Thyroid gland (tissue), 4 donors: Measurements from ENCODE around the gene DDR1. TPM values are rescaled to one million over a fixed set of nuclear protein-coding genes. Genes with fewer than 3 reads are reported as not detected.

Experiments
- DNase-seq, 2 donors: peaks; one replicate each; pipeline ENCODE4 v3.0.0-alpha.2; 2019
- H3K27ac ChIP-seq, 3 donors: fragments of 200-600 bp; sonication (generic); 1 replicate in 2 of 3; 2 replicates in 1 of 3; pipeline ENCODE4 v1.5.1; 2016 to 2019; ENCODE audit warnings: mild to moderate bottlenecking in 1 of 3, moderate library complexity in 1 of 3
- H3K27me3 ChIP-seq: fragments of 200-600 bp; sonication (generic); one replicate; pipeline ENCODE4 v1.5.1; 2019
- H3K36me3 ChIP-seq, 2 donors: fragments of 200-600 bp; sonication (generic); one replicate each; pipeline ENCODE4 v1.5.1; 2016 to 2019
- H3K4me1 ChIP-seq, 2 donors: fragments of 200-600 bp; sonication (generic); one replicate each; pipeline ENCODE4 v1.5.1; 2017 to 2019
- H3K4me3 ChIP-seq, 3 donors: fragments of 200-600 bp; sonication (generic); replicated peaks in 1 of 3; 1 replicate in 2 of 3; 2 replicates in 1 of 3; pipeline ENCODE4 v1.5.1; 2016; ENCODE audit warnings: mild to moderate bottlenecking in 1 of 3
- H3K9me3 ChIP-seq: fragments of 200-600 bp; sonication (generic); one replicate; pipeline ENCODE4 v1.5.1; 2017
- POLR2A ChIP-seq, 2 donors: fragments of 450-650 bp; IDR thresholded peaks; one replicate each; pipeline ENCODE4 v1.6.1; 2017; ENCODE audit warnings: antibody characterized with exemption in 2 of 2, mild to moderate bottlenecking in 2 of 2, moderate library complexity in 1 of 2
- WGBS, 2 donors: methylation state at CpG; one replicate each; pipeline ENCODE4 v1.1.5; 2017; 5-methylcytosine and 5-hydroxymethylcytosine counted together
- intact Hi-C: fragments of 100-400 bp; cut with DNase I; formaldehyde crosslinking; loops from one replicate; pipeline ENCODE4 v1.15.1; 2023
- total RNA-seq, 4 donors: library from RNA; depleted of rRNA; stranded (reverse); fragments of >200 nt; gene quantifications; one replicate each; pipeline ENCODE4 v1.2.3, GENCODE V29; 2016
- TF ChIP-seq, protein P1 (sequence below), 6 experiments: fragments of 200-600 bp in 3 of 6; fragments of 450-650 bp in 3 of 6; sonication (generic) in 3 of 6; IDR thresholded peaks; one replicate each; pipeline ENCODE4 v1.5.1; 2016 to 2019; ENCODE audit warnings: antibody characterized with exemption in 6 of 6, mild to moderate bottlenecking in 2 of 6, inconsistent platforms in 1 of 6, moderate library complexity in 1 of 6

The DDR1 gene
- total RNA-seq, 4 donors from 2014 or later = 93.4 to 207 (median 131) TPM

DNA sequence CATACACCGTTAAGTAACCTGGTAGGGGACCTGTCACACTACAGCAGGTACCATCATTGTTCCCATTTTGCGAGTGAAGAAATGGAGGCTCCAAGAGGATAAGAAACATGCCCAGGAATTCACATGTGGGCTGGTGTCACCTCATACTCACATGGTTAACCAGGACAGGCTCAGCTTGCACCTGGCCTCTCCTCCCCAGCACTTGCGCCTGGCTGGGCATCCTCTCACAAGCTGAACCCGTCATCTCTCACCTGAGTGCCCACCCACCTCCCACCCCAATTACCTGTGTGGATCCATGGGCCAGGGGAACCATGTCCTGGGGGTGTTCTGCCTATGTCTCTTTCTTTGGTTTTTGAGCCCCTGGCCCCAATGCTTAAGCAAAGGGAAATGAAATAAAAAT, 46.2 kb downstream of the DDR1 start:
- TF ChIP-seq, protein P1, sequence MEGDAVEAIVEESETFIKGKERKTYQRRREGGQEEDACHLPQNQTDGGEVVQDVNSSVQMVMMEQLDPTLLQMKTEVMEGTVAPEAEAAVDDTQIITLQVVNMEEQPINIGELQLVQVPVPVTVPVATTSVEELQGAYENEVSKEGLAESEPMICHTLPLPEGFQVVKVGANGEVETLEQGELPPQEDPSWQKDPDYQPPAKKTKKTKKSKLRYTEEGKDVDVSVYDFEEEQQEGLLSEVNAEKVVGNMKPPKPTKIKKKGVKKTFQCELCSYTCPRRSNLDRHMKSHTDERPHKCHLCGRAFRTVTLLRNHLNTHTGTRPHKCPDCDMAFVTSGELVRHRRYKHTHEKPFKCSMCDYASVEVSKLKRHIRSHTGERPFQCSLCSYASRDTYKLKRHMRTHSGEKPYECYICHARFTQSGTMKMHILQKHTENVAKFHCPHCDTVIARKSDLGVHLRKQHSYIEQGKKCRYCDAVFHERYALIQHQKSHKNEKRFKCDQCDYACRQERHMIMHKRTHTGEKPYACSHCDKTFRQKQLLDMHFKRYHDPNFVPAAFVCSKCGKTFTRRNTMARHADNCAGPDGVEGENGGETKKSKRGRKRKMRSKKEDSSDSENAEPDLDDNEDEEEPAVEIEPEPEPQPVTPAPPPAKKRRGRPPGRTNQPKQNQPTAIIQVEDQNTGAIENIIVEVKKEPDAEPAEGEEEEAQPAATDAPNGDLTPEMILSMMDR (IDR thresholded peaks at IDR 0.05) = no peak
- TF ChIP-seq POLR2A (IDR thresholded peaks at IDR 0.05) = no peak
- Histone ChIP-seq H3K4me1 (peaks cover 0 to 17% of the 10 kb centered on the region in 2 donors), H3K9me3 (no peaks in the 10 kb centered on the region), H3K36me3 (peaks cover 0 to 8% of the 10 kb centered on the region in 2 donors), H3K27ac (no peak overlapping the region), H3K4me3 (no peak overlapping the region), H3K27me3 (no peaks in the 10 kb centered on the region)
- DNase-seq = no peak
- WGBS, 2 donors = 92 to 98% methylated on average over 4 of the region's 4 CpGs
- intact Hi-C loops = no loop called here

DNA sequence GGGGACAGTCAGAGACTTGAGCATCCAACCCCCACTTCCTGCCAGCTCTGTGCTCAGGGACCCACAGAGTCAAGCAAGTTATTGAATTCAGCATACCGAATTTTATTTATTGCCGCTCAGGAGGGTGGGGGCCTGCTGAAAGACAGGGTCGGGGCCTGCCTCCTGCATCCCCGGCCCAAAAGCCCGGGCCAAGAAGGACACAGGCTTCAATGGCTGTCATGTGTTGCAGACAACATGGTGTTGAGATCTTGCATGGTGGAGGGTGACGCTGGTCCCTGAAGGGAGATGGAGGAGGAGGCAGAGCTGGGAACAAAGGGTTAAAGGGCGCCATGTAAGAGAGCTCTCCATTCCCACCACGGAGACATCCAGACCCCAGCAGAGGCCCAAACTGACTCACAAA, 47.0 kb downstream of the DDR1 start:
- Histone ChIP-seq H3K27ac (no peak overlapping the region), H3K36me3 (peaks cover 0 to under 1% of the 10 kb centered on the region in 2 donors), H3K9me3 (no peaks in the 10 kb centered on the region), H3K4me1 (peaks cover 0 to 17% of the 10 kb centered on the region in 2 donors), H3K4me3 (no peak overlapping the region), H3K27me3 (no peaks in the 10 kb centered on the region)
- intact Hi-C loops = no loop called here
- DNase-seq = no peak
- WGBS, 2 donors = 57 to 73% methylated on average over 8 of the region's 8 CpGs
- no peak for TF ChIP-seq POLR2A (IDR thresholded peaks at IDR 0.05)
- TF ChIP-seq, protein P1 (IDR thresholded peaks at IDR 0.05) = no peak

- Histone ChIP-seq H3K4me3 (no peak within 1 kb of the TSS), H3K27ac (no peak within 1 kb of the TSS), H3K9me3 (no peaks in the 10 kb centered on the region), H3K4me1 (peaks cover 0 to 9% of the 10 kb centered on the region in 2 donors), H3K36me3 (no peaks in the 10 kb centered on the region), H3K27me3 (no peaks in the 10 kb centered on the region)
- 74 to 86% methylated on average over 5 to 7 of the region's 7 CpGs for WGBS, 2 donors
- intact Hi-C loops = no loop called here
- no peak for TF ChIP-seq POLR2A (IDR thresholded peaks at IDR 0.05)
- TF ChIP-seq, protein P1 (IDR thresholded peaks at IDR 0.05) = no peak
- no peak for DNase-seq
Observed at GRCh38 chr6:30931969-30932645, 47.8 kb downstream of the DDR1 start, which contains the start of gene SFTA2. Gene SFTA2 (minus strand): TSS chr6:30932170. CDS start chr6:30932096, 74 bp downstream.

DNA sequence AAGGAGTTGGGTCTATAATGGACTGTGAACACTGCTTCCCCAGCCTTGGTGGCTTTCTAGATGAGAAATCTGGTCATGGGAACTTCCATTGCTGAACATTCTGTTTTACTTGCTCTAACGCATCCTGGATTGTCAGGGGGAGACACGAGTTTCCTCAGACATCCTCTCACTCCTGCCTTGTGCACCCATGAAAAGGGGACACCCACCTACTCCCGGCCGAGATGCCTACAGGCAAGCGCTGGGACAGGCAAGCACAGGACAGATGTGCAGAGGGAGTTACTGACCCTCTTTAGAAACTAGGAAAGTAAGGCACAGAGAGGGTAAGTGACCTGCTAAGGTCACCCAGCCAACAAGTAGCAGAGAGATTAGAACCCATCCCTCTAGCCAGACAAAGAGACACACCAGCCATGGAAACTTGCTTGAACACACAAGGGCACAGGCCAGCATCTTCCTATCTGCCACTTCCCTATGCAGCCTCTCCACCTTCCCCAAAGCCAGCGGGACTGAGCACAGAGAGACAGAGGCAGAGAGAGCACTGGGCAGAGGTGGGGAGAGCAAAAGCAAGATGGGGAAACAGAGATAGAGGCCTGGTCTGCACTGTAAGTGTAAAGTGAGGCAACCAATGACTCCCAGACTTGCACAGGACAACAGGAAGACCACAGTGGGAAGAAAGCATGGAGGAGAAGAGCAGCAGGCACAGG, 48.5 kb downstream of the DDR1 start:
- Histone ChIP-seq H3K27me3 (no peaks in the 10 kb centered on the region), H3K4me1 (peaks cover 0 to 9% of the 10 kb centered on the region in 2 donors)
- intact Hi-C loops = no loop called here

More for the DNA sequence above, 48.5 kb downstream of the DDR1 start:
- no peak for DNase-seq
- H3K9me3 ChIP-seq = no peaks in the 10 kb centered on the region
- H3K4me3 ChIP-seq = no peak overlapping the region
- no peak overlapping the region for H3K27ac ChIP-seq
- 83 to 88% methylated on average over 6 of the region's 6 CpGs for WGBS, 2 donors
- H3K36me3 ChIP-seq = no peaks in the 10 kb centered on the region
- TF ChIP-seq POLR2A (IDR thresholded peaks at IDR 0.05) = no peak
- TF ChIP-seq, protein P1 (IDR thresholded peaks at IDR 0.05) = no peak
